Fibroblast of mammary gland (primary cell): Measurements from ENCODE around the gene MORN4.
"Not testable (repeated sequence)": the region's sequence is repeated elsewhere in the genome, so short reads cannot be mapped to it uniquely, and the experiment has no call there.

ENCODE experiments used
- DNase-seq: peaks from one replicate; pipeline ENCODE4 v3.0.0-alpha.2; 2010; ENCODE audit warnings: low read depth
- H3K4me3 ChIP-seq: 2 replicates; pipeline ENCODE4 v1.5.1; 2011; ENCODE audit warnings: low read depth, mild to moderate bottlenecking, low read length, moderate library complexity; ENCODE audit not compliant: control insufficient read depth
- TF ChIP-seq, protein P1 (sequence below): conservative IDR thresholded peaks from 2 replicates; pipeline ENCODE4 v1.5.1; 2011; ENCODE audit warnings: low read depth, low read length, inconsistent platforms; ENCODE audit not compliant: control insufficient read depth, insufficient read depth

The MORN4 gene

DNA sequence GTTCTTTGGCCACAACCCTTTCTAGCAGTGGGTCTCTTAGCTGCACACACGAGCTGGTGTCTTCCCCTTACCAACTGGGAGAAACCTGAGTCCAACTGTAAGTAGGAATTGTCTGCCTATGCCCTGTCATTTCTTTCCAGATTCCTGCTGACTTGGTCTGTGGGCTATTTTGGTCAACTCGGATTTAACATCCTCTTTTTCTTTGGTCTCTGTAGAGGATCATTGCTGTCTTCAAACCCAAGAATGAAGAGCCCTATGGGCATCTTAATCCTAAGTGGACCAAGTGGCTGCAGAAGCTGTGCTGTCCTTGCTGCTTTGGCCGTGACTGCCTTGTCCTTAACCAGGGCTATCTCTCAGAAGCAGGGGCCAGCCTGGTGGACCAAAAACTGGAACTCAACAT is 17.4 kb upstream of the MORN4 start:
- TF ChIP-seq, protein P1, sequence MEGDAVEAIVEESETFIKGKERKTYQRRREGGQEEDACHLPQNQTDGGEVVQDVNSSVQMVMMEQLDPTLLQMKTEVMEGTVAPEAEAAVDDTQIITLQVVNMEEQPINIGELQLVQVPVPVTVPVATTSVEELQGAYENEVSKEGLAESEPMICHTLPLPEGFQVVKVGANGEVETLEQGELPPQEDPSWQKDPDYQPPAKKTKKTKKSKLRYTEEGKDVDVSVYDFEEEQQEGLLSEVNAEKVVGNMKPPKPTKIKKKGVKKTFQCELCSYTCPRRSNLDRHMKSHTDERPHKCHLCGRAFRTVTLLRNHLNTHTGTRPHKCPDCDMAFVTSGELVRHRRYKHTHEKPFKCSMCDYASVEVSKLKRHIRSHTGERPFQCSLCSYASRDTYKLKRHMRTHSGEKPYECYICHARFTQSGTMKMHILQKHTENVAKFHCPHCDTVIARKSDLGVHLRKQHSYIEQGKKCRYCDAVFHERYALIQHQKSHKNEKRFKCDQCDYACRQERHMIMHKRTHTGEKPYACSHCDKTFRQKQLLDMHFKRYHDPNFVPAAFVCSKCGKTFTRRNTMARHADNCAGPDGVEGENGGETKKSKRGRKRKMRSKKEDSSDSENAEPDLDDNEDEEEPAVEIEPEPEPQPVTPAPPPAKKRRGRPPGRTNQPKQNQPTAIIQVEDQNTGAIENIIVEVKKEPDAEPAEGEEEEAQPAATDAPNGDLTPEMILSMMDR = no peak
- DNase-seq = no peak
- no peak overlapping the region for H3K4me3 ChIP-seq

DNA sequence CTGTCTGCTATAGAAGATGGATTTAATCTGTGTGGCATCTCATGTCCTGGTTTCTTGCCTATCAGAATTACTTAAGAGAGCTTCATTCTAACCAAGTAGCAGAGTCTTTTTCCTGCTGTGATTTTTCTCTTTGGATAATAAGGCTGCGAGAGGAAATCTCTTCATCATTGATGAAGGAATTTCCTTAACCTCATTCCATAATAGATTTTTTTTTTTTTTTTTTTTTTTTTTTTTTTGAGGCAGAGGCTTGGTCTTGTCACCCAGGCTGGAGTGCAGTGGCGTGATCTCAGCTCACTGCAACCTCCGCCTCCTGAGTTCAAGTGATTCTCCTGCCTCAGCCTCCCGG is 16.1 kb upstream of the MORN4 start:
- not testable (repeated sequence) for DNase-seq, H3K4me3 ChIP-seq

DNA sequence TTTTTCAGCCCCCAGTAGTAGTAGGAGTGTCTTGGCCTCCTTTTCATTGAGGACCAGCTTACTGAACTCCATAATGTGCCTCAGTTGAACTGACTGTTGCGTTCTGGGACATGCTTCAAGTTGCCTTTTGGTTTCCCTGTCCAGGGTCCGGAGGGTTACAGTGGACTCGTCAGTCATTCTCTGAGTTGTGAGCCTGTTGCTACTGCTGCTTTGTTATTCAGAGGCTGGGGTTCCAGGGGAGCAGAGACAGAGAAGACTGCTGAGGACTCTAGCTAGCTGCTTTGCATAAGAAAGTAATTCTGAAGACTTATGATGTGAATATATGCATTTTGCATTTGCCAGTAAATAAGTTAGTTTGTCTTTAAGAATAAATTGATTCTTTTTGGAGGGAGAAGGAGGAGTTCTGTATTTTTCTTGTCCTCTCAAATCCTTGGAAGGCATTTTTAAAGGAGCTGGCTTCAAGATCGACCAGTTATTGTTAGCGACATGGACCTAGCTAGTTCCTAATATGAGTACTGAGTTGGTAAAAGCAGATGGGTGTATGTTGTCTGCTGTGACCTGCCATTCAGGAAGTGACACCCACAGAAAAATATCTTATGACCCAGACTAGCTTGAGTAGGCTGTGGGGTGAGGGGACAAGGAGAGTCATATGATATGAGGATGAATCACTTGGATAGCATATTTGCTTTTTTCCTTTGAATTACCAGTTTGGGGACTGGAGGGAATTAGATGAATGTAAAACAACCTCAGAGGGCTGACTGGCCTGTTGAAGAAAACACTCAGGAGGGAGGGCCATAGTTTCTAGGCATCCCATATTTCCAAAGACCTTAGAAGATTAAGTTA is 15.5 kb upstream of the MORN4 start:
- peak; percentile 97 for DNase-seq
- TF ChIP-seq, protein P1 = no peak
- H3K4me3 ChIP-seq = no peak overlapping the region

DNA sequence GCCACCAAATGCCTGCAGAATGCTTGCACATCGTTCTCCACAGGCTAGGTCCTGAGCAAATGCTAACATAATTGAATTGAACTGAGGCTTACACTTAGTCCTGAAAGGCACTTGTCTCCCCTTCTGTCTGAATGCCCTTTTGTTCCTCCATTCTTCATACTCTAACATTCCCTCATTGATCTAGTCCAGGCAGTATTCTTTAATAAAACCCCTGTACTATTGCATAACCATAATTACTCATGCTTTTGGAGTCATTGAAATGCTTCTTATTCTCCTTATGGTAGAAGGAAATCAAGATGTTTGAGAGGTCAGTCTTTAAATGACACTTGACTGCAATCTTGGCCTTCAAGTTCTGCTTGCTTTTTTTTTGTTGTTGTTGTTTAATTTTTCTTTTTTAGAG is 14.3 kb upstream of the MORN4 start:
- peak; percentile 77 for DNase-seq
- no peak overlapping the region for H3K4me3 ChIP-seq
- TF ChIP-seq, protein P1 = no peak

DNA sequence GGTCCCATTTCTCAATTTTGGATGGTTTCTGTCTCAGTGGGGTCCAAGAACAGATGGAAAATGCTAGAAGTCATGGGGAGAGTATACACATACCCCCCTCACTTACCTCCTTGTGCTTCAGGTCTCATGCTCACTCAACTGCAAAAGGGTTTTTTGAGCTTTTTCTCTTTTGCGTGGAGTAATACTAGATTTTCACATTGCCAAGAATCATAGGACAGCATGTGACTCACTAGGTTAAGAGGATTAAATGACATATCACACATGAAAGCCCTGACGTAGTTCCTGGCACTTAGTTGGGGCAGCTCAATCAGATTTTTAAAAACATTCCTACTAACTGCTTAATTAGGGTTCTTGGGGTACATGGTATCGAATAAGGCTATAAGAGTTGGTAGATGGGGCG is 11.6 kb upstream of the MORN4 start:
- no peak overlapping the region for H3K4me3 ChIP-seq
- no peak for DNase-seq
- TF ChIP-seq, protein P1 = no peak

DNA sequence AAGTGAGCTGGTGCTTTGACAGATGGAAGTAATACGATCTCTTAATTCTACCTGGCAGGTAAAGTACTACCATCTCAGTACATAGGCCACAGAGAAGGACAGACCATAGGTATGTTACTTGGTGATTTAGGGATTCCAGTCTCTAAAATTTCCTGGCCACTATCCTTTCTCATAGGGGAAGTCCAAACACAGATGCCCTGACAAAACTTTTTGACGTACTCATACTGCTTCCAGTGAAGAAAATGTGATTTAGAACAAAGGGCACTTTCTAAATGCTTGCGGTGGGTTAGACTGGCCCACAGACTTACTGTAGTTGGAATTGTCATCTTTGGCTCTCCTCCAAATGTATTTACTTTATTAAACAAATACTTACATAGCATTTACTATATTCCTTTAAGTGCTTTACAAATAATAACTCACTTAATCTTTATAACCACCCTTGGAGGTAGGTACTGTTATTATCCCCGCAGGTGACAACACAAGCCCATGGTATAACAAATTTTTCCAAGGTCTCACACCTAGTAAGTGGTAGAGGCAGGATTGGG is 10.2 kb upstream of the MORN4 start:
- DNase-seq = no peak
- H3K4me3 ChIP-seq = no peak overlapping the region
- TF ChIP-seq, protein P1 = no peak

DNA sequence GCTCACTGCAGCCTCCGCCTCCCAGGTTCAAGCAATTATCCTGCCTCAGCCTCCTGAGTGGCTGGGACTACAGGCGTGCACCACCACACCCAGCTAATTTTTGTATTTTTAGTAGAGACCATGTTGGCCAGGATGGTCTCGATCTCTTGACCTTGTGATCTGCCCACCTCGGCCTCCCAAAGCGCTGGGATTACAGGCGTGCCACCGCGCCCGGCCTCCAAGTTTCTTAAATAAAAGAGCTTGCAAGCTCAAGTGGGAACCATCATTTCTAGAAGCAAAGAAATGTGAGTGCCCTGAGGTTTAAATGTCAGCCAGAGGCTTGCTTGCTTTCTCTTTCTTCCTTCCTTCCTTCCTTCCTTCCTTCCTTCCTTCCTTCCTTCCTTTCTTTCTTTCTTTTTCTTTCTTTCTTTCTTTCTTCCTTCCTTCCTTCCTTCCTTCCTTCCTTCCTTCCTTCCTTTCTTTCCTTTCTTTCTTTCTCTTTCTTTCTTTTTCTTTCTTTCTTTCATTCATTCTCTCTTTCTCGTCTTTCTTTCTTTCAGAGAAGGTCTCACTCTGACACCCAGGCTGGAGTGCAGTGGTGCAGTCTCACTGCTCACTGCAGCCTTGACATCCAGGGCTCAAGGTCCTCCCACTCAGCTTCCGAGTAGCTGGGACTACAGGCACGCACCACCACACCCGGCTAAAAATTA is 9.3 kb upstream of the MORN4 start:
- not testable (repeated sequence) for H3K4me3 ChIP-seq, DNase-seq
